RWPE1 (cell line): ENCODE data around the gene CKB.

Experiments
- CTCF ChIA-PET: fragments of 350-600 bp; sonication (Branson Sonifier 250); formaldehyde crosslinking; extraction: SDS; loops from one replicate; lab custom pipeline; 2021; lab: Yijun Ruan, JAX
- POLR2A ChIA-PET: fragments of 400-600 bp; formaldehyde crosslinking; extraction: SDS; loops from one replicate; lab custom pipeline; 2020; ENCODE audit warnings: antibody characterized with exemption; ENCODE audit not compliant: low non-redundant PET; lab: Yijun Ruan, JAX
- DNase-seq: peaks from one replicate; pipeline ENCODE4 v3.0.0; 2012; ENCODE audit warnings: low spot score
- H3K27ac ChIP-seq: fragments of 450-650 bp; 2 replicates; pipeline ENCODE4 v1.5.1; 2017
- TF ChIP-seq, protein P1 (sequence below): fragments of 450-650 bp; conservative IDR thresholded peaks from 2 replicates; pipeline ENCODE4 v1.5.1; 2017; ENCODE audit warnings: low read depth, mild to moderate bottlenecking

CKB gene

DNA sequence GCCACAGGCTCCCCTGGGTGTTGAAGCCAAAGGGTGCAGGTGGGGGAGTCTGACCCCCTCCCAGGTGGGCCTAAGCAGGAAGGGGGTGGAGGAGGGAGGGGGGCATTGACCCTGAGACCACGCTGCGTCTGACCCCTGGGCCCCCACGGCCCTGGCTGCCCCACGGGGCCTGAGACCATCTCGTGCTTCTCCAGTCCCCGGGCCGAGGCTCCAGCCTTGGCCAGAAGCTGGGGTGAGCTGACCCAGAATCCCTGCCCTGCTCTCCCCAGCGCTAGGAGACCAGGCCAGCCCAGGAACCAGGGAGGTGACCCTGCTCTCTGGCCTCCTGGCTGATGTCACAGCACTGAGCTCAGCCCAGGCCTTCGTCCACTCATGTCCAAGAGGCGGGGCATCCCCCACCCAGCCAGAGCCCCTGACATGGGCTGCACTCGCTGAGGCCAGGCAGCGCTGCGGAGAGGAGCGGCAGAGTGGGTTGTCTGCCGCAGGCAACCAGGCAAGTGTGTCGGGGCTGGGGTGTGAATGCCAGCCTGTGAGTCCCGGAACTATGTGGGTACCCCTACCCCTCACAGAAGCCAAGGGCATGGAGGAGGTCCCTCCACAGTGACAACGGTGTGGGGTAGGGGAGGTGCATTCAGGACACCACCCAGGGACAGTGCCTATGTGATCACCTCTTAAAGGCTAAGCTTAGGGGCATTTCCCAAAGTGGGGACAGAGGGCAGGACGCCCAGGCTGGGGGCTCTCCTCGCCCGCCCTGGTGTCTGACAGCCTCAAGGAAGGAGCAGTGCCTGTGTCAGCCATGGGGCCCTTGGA lies 12.7 kb upstream of the CKB start:
- TF ChIP-seq, protein P1, sequence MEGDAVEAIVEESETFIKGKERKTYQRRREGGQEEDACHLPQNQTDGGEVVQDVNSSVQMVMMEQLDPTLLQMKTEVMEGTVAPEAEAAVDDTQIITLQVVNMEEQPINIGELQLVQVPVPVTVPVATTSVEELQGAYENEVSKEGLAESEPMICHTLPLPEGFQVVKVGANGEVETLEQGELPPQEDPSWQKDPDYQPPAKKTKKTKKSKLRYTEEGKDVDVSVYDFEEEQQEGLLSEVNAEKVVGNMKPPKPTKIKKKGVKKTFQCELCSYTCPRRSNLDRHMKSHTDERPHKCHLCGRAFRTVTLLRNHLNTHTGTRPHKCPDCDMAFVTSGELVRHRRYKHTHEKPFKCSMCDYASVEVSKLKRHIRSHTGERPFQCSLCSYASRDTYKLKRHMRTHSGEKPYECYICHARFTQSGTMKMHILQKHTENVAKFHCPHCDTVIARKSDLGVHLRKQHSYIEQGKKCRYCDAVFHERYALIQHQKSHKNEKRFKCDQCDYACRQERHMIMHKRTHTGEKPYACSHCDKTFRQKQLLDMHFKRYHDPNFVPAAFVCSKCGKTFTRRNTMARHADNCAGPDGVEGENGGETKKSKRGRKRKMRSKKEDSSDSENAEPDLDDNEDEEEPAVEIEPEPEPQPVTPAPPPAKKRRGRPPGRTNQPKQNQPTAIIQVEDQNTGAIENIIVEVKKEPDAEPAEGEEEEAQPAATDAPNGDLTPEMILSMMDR = no peak
- no peak for DNase-seq
- ChIA-PET POLR2A (no interaction called here), CTCF (interaction anchor here (0.9 kb wide), 1 partner anchor 15 kb away, joined by 3 read pairs; no protein-coding TSS in a partner anchor)
- peak overlapping the region; percentile 100 for H3K27ac ChIP-seq

DNA sequence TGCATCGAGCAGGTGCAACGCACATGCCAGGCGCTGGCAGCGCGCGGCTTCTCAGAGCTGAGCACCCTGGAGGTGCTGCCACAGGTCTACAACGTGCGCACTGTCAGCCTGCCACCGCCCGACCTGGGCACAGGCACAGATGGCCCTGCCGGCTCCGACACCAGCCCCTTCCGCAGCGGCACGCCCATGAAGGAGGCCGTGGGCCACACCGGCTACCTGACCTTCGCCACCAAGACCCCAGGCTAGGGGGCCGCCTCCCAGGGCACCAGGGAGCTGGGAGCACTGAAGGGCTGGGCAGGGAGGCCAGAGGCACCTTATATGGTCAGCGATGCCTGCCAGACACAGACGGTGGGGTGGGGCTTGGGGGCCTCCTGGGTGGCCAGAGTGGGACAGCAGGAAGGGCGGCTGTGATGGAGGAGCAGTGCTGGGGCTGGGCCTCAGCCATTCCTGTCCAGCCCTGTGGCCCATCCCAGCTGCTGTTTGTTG lies 12.0 kb upstream of the CKB start:
- TF ChIP-seq, protein P1 = no peak
- DNase-seq = no peak
- POLR2A ChIA-PET = no interaction called here
- peak overlapping the region; percentile 100 for H3K27ac ChIP-seq
- CTCF ChIA-PET = interaction anchor here (0.9 kb wide), 1 partner anchor 14 kb away, joined by 3 read pairs; no protein-coding TSS in a partner anchor

DNA sequence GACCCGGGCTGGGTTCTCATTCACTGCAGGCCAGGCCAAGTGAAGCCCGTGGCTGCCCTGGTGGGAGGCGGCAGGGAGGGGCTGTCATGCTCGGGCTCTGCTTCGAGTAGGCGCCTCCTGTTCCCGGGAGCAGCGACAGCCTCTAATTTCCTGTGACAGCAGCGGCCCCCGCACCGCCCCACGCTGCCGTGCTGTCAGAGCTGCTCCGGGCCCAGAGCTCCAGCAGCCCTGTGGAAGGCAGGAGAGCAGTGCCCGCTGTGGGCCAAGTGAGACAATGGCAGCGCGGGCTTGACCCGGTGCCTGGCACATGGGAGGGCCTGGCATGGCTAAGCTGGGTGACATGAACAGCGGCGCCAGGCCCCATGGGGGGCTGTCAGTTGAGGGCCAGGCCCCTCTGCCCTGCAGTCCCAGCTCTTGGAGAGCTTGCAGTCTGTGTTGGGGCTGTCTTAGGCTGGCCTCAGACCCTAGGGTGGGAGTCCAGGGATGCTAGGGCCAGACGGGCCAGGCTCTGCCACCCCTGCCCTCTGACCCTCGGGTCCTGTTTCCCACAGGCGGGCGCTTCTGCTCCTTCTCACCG lies 11.5 kb upstream of the CKB start:
- ChIA-PET POLR2A (no interaction called here), CTCF (interaction anchor here (0.6 to 0.9 kb wide), 2 partner anchors 14 to 267 kb away, joined by 3 read pairs; no protein-coding TSS in a partner anchor)
- DNase-seq = no peak
- peak overlapping the region; percentile 100 for H3K27ac ChIP-seq
- TF ChIP-seq, protein P1 = no peak

DNA sequence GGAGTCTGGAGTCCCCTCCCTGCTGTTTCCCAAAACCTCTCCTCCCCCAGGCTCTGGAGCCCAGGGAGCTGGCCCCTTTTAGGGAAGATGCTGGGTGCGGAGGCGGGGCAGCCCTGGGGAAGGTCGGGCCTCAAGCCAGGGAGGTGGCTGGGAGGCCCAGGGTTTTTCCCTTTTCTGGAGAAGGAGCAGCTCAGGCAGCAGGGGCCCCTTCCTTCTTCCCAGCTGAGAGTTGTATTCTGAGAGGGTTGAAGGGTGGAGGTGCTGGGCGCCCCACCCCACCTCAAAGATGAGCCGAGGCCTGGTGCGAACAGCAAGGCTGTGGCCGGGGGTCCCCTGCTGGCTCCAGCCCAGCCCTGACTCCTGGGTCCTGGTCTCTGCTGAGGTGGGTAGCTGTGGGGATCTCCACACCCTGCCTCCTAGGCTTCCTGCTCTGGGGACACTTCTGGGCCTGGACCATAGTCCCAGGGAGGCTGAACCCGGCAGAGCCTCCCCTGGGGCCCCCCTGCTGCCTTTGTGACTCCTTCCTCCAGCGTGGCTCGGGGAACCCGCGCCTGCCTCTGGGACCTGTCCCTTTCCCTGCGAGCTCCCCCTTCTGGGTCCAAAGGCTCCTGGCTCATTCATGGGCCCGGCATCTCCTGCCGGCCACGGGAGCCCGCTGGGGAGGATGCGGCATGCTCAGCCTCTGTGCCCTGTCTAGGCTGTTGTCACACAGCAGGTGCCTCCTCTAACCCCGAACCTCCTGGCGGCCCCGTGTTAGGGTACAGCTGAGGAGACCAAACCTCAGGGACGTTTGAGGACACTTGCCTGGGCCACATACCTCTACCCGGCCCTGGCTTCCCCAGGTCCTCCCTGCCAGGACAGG lies 10.7 kb upstream of the CKB start:
- ChIA-PET CTCF (interaction anchor here (0.6 kb wide), 1 partner anchor 268 kb away, joined by 3 read pairs; no protein-coding TSS in a partner anchor), POLR2A (no interaction called here)
- TF ChIP-seq, protein P1 = no peak
- H3K27ac ChIP-seq = peak overlapping the region; percentile 100
- no peak for DNase-seq

DNA sequence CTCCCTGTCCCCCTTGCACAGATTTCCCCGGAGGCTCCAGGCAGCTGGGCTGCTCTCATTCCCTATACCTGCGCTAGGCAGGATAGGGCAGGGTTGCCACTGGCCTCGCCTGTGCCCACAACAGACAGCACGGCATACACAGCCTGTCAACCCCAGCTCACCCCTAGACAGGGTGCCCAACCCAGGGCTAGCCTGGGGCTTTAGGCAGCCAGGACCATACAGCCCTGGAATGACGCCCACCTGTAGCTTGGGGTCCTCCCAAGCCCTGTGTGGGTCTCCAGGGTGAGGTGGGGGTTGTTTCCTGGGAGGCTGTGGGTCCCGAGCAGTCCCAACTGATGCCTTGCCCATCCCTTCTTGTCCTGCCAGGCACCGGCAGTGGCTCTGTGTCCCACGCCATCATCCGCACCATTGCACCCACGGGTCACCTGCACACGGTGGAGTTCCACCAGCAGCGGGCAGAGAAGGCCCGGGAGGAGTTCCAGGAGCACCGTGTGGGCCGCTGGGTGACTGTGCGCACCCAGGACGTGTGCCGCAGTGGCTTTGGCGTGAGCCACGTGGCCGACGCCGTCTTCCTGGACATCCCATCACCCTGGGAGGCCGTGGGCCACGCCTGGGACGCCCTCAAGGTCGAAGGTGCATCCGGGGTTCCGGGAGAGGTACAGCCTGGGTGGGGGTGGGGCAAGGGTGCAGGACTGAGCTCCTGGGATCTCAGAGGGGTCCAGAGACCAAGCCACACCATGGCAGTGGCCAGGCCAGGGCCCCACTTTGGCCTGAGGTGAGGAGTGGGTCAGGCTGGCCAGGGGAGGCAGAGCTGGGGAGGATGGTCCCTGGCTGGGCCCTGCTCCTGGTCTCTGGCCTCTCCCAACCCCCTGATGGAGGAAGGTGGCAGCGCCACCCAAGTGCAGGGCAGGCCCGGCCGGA lies 9.8 kb upstream of the CKB start:
- ChIA-PET CTCF (no interaction called here), POLR2A (no interaction called here)
- H3K27ac ChIP-seq = peak overlapping the region; percentile 100
- DNase-seq = no peak
- TF ChIP-seq, protein P1 = no peak
